Activated naive CD4-positive, alpha-beta T cell treated with anti-CD3 and anti-CD28 coated beads, Interleukin-2, amount 10 ng/mL, durations not matched to agents 7 days and 5 days (primary cell): ENCODE data around the gene MTM1.

Source experiments
- CTCF ChIA-PET: fragments of 350-600 bp; sonication (Branson Sonifier 250); formaldehyde crosslinking; loops from one replicate; lab custom pipeline; 2021; ENCODE audit warnings: antibody characterized with exemption; lab: Charles Lee
- DNase-seq: peaks from one replicate; pipeline ENCODE4 v3.0.0-alpha.2; 2020
- H3K27ac Mint-ChIP-seq: one replicate; pipeline ENCODE4 v1.8.0; 2021; ENCODE audit warnings: mild to moderate bottlenecking, moderate library complexity, mixed read lengths
- H3K27me3 Mint-ChIP-seq: one replicate; pipeline ENCODE4 v1.8.0; 2021; ENCODE audit warnings: mild to moderate bottlenecking, mixed read lengths
- H3K36me3 Mint-ChIP-seq: one replicate; pipeline ENCODE4 v1.8.0; 2021; ENCODE audit warnings: mixed read lengths
- H3K4me1 Mint-ChIP-seq: one replicate; pipeline ENCODE4 v1.8.0; 2021; ENCODE audit warnings: mixed read lengths
- H3K4me3 Mint-ChIP-seq: one replicate; pipeline ENCODE4 v1.8.0; 2021; ENCODE audit warnings: mild to moderate bottlenecking, moderate library complexity, mixed read lengths
- H3K9me3 Mint-ChIP-seq: one replicate; pipeline ENCODE4 v1.8.0; 2021; ENCODE audit warnings: mixed read lengths

MTM1 gene

GRCh38 chrX:150635952-150636351 is 67.5 kb downstream of the MTM1 start:
- Mint-ChIP-seq H3K36me3 (peaks cover 35% of the 10 kb centered on the region), H3K27me3 (no peaks in the 10 kb centered on the region), H3K27ac (no peak overlapping the region), H3K4me3 (no peak overlapping the region), H3K9me3 (no peaks in the 10 kb centered on the region), H3K4me1 (no peaks in the 10 kb centered on the region)
- CTCF ChIA-PET: interaction anchor here (0.9 kb wide), 1 partner anchor 92 kb away, joined by 3 read pairs; no protein-coding TSS in a partner anchor
- DNase-seq: no peak

GRCh38 chrX:150642423-150642822 is 74.0 kb downstream of the MTM1 start:
- Mint-ChIP-seq H3K36me3 (peaks cover 33% of the 10 kb centered on the region), H3K4me1 (peaks cover 2% of the 10 kb centered on the region)

GRCh38 chrX:150643271-150643670 is 74.8 kb downstream of the MTM1 start:
- Mint-ChIP-seq H3K9me3 (no peaks in the 10 kb centered on the region), H3K36me3 (peaks cover 29% of the 10 kb centered on the region), H3K4me3 (no peak overlapping the region), H3K4me1 (peaks cover 2% of the 10 kb centered on the region), H3K27ac (no peak overlapping the region), H3K27me3 (no peaks in the 10 kb centered on the region)
- CTCF ChIA-PET: no interaction called here
- DNase-seq: no peak

More at GRCh38 chrX:150642423-150642822, 74.0 kb downstream of the MTM1 start:
- H3K9me3 Mint-ChIP-seq: no peaks in the 10 kb centered on the region
- CTCF ChIA-PET: no interaction called here
- no peaks in the 10 kb centered on the region for H3K27me3 Mint-ChIP-seq
- no peak overlapping the region for H3K4me3 Mint-ChIP-seq
- peak overlapping the region; percentile 24 for H3K27ac Mint-ChIP-seq
- DNase-seq: no peak

GRCh38 chrX:150643958-150644357 is 75.5 kb downstream of the MTM1 start:
- CTCF ChIA-PET: interaction anchor here (2.0 kb wide), 1 partner anchor 279 kb away, joined by 7 read pairs; no protein-coding TSS in a partner anchor

GRCh38 chrX:150644422-150644821 is 76.0 kb downstream of the MTM1 start:
- Mint-ChIP-seq H3K4me1 (peaks cover 2% of the 10 kb centered on the region), H3K4me3 (no peak overlapping the region), H3K9me3 (no peaks in the 10 kb centered on the region), H3K36me3 (peaks cover 31% of the 10 kb centered on the region), H3K27ac (no peak overlapping the region), H3K27me3 (no peaks in the 10 kb centered on the region)
- DNase-seq: no peak
- CTCF ChIA-PET: interaction anchor here (1.1 to 2.0 kb wide), 2 partner anchors 100 to 279 kb away, joined by 7 read pairs; no protein-coding TSS in a partner anchor

More at GRCh38 chrX:150643958-150644357, 75.5 kb downstream of the MTM1 start:
- H3K27me3 Mint-ChIP-seq: no peaks in the 10 kb centered on the region
- no peak for DNase-seq
- no peaks in the 10 kb centered on the region for H3K9me3 Mint-ChIP-seq
- no peak overlapping the region for H3K27ac Mint-ChIP-seq
- peaks cover 2% of the 10 kb centered on the region for H3K4me1 Mint-ChIP-seq
- H3K36me3 Mint-ChIP-seq: peaks cover 29% of the 10 kb centered on the region
- H3K4me3 Mint-ChIP-seq: no peak overlapping the region

GRCh38 chrX:150647331-150647730 is 78.9 kb downstream of the MTM1 start:
- no peak overlapping the region for H3K4me3 Mint-ChIP-seq
- H3K27ac Mint-ChIP-seq: no peak overlapping the region
- no peaks in the 10 kb centered on the region for H3K27me3 Mint-ChIP-seq
- CTCF ChIA-PET: no interaction called here
- no peak for DNase-seq
- no peaks in the 10 kb centered on the region for H3K9me3 Mint-ChIP-seq
- peaks cover 12% of the 10 kb centered on the region for H3K4me1 Mint-ChIP-seq
- H3K36me3 Mint-ChIP-seq: peaks cover 51% of the 10 kb centered on the region

GRCh38 chrX:150648296-150648940 is 80.0 kb downstream of the MTM1 start:
- DNase-seq: no peak
- Mint-ChIP-seq H3K9me3 (no peaks in the 10 kb centered on the region), H3K27me3 (no peaks in the 10 kb centered on the region), H3K27ac (no peak overlapping the region), H3K4me1 (peaks cover 12% of the 10 kb centered on the region), H3K4me3 (no peak overlapping the region), H3K36me3 (peaks cover 54% of the 10 kb centered on the region)
- CTCF ChIA-PET: no interaction called here

- H3K27ac Mint-ChIP-seq: no peak overlapping the region
- peaks cover 57% of the 10 kb centered on the region for H3K36me3 Mint-ChIP-seq
- no peak overlapping the region for H3K4me3 Mint-ChIP-seq
- no peak for DNase-seq
- CTCF ChIA-PET: no interaction called here
- no peaks in the 10 kb centered on the region for H3K9me3 Mint-ChIP-seq
- no peaks in the 10 kb centered on the region for H3K27me3 Mint-ChIP-seq
- peaks cover 12% of the 10 kb centered on the region for H3K4me1 Mint-ChIP-seq
Measured at GRCh38 chrX:150649096-150649870, 80.9 kb downstream of the MTM1 start.

GRCh38 chrX:150651906-150652305 is 83.5 kb downstream of the MTM1 start:
- no peaks in the 10 kb centered on the region for H3K9me3 Mint-ChIP-seq
- no peaks in the 10 kb centered on the region for H3K27me3 Mint-ChIP-seq
- no peak overlapping the region for H3K4me3 Mint-ChIP-seq
- CTCF ChIA-PET: no interaction called here
- H3K4me1 Mint-ChIP-seq: peaks cover 10% of the 10 kb centered on the region
- no peak for DNase-seq
- H3K36me3 Mint-ChIP-seq: peaks cover 55% of the 10 kb centered on the region
- no peak overlapping the region for H3K27ac Mint-ChIP-seq

GRCh38 chrX:150655788-150656187 is 87.4 kb downstream of the MTM1 start:
- H3K27me3 Mint-ChIP-seq: no peaks in the 10 kb centered on the region
- CTCF ChIA-PET: no interaction called here
- no peak overlapping the region for H3K27ac Mint-ChIP-seq
- H3K36me3 Mint-ChIP-seq: peaks cover 42% of the 10 kb centered on the region
- peaks cover 7% of the 10 kb centered on the region for H3K4me1 Mint-ChIP-seq
- no peak for DNase-seq
- no peak overlapping the region for H3K4me3 Mint-ChIP-seq
- no peaks in the 10 kb centered on the region for H3K9me3 Mint-ChIP-seq

- Mint-ChIP-seq H3K4me3 (no peak overlapping the region), H3K36me3 (peaks cover 33% of the 10 kb centered on the region), H3K4me1 (no peaks in the 10 kb centered on the region), H3K27ac (no peak overlapping the region), H3K9me3 (no peaks in the 10 kb centered on the region), H3K27me3 (no peaks in the 10 kb centered on the region)
- no peak for DNase-seq
- CTCF ChIA-PET: no interaction called here
Measured at GRCh38 chrX:150663073-150663472, 94.7 kb downstream of the MTM1 start.

GRCh38 chrX:150664290-150664689 is 95.9 kb downstream of the MTM1 start:
- no peak for DNase-seq
- no peak overlapping the region for H3K4me3 Mint-ChIP-seq
- no peaks in the 10 kb centered on the region for H3K4me1 Mint-ChIP-seq
- H3K9me3 Mint-ChIP-seq: no peaks in the 10 kb centered on the region
- peaks cover 35% of the 10 kb centered on the region for H3K36me3 Mint-ChIP-seq
- CTCF ChIA-PET: no interaction called here
- no peaks in the 10 kb centered on the region for H3K27me3 Mint-ChIP-seq
- no peak overlapping the region for H3K27ac Mint-ChIP-seq

- no peaks in the 10 kb centered on the region for H3K9me3 Mint-ChIP-seq
- H3K27ac Mint-ChIP-seq: no peak overlapping the region
- no peak for DNase-seq
- CTCF ChIA-PET: no interaction called here
- no peaks in the 10 kb centered on the region for H3K4me1 Mint-ChIP-seq
- H3K4me3 Mint-ChIP-seq: no peak overlapping the region
- H3K36me3 Mint-ChIP-seq: peaks cover 4% of the 10 kb centered on the region
- no peaks in the 10 kb centered on the region for H3K27me3 Mint-ChIP-seq
Measured at GRCh38 chrX:150676221-150676620, 107.8 kb downstream of the MTM1 start.

- H3K36me3 Mint-ChIP-seq: no peaks in the 10 kb centered on the region
- no peak overlapping the region for H3K4me3 Mint-ChIP-seq
- peaks cover 2% of the 10 kb centered on the region for H3K4me1 Mint-ChIP-seq
- H3K27ac Mint-ChIP-seq: no peak overlapping the region
- H3K9me3 Mint-ChIP-seq: no peaks in the 10 kb centered on the region
- H3K27me3 Mint-ChIP-seq: no peaks in the 10 kb centered on the region
- DNase-seq: peak; percentile 32
- CTCF ChIA-PET: interaction anchor here (0.9 to 2.4 kb wide), 4 partner anchors 34 to 731 kb away, joined by 3 to 13 read pairs (median 4); no protein-coding TSS in a partner anchor
Measured at GRCh38 chrX:150680974-150681373, 112.6 kb downstream of the MTM1 start.
